Measurements from ENCODE around the gene TCF12.

TCF12 gene

GRCh38 chr15:57015360-57015759, 96.9 kb downstream of the TCF12 start:
- TF ChIP-seq CTCF (IDR thresholded peaks at IDR 0.05; ENCODE audit: low read depth, low read length): no peak

GRCh38 chr15:57015897-57016296, 97.5 kb downstream of the TCF12 start:
- TF ChIP-seq CTCF (IDR thresholded peaks at IDR 0.05; ENCODE audit: low read depth, low read length): no peak
- no peak for DNase-seq (ENCODE audit: extremely low read depth, low read depth)

More at GRCh38 chr15:57015360-57015759, 96.9 kb downstream of the TCF12 start:
- no peak for DNase-seq (ENCODE audit: extremely low read depth, low read depth)

- no peak; the same call in none of the 2 replicates for TF ChIP-seq CTCF (IDR thresholded peaks at IDR 0.05; ENCODE audit: low read depth, low read length)
- DNase-seq (ENCODE audit: extremely low read depth, low read depth): no peak
Measured at GRCh38 chr15:57017024-57017423, 98.6 kb downstream of the TCF12 start.

DNA sequence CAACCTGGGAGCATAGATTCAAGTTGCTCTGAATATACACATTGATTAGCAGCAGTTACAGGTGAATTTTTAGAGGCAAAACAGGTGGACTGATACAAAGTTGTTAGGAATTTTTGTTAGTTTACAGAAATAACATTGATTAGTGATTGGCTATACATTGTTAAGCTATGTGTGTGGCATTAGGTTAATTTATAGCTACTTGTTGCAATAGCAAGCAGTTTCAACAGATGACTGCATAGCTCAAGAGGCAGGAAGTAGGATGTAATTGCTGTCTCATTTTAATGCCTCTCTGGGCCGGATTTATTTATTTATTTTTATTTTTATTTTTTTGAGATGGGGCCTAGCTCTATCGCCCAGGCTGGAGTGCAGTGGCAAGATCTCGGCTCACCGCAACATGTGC, 99.7 kb downstream of the TCF12 start:
- no peak for DNase-seq (ENCODE audit: extremely low read depth, low read depth)
- TF ChIP-seq CTCF (IDR thresholded peaks at IDR 0.05; ENCODE audit: low read depth, low read length): no peak

GRCh38 chr15:57019496-57020160, 101.2 kb downstream of the TCF12 start:
- no peak for TF ChIP-seq CTCF (IDR thresholded peaks at IDR 0.05; ENCODE audit: low read depth, low read length)
- no peak for DNase-seq (ENCODE audit: extremely low read depth, low read depth)

GRCh38 chr15:57025264-57025926, 107.0 kb downstream of the TCF12 start:
- DNase-seq (ENCODE audit: extremely low read depth, low read depth): peak; percentile 14
- TF ChIP-seq CTCF (IDR thresholded peaks at IDR 0.05; ENCODE audit: low read depth, low read length): no peak

- TF ChIP-seq CTCF (IDR thresholded peaks at IDR 0.05; ENCODE audit: low read depth, low read length): no peak
- DNase-seq (ENCODE audit: extremely low read depth, low read depth): no peak
Measured at GRCh38 chr15:57026016-57026592, 107.7 kb downstream of the TCF12 start.

Measured in AG09319 (cell line).